ENCODE measurements around the gene ZNF107. TPM values are rescaled to one million over a fixed set of nuclear protein-coding genes. Genes with fewer than 3 reads are reported as not detected.

ZNF107 gene
- total and polyA plus RNA-seq, 2 of the 13 experiments (the other 11 are each of a cell fraction or from before 2014, with no cell fraction given): 2.5 to 5.4 TPM

DNA sequence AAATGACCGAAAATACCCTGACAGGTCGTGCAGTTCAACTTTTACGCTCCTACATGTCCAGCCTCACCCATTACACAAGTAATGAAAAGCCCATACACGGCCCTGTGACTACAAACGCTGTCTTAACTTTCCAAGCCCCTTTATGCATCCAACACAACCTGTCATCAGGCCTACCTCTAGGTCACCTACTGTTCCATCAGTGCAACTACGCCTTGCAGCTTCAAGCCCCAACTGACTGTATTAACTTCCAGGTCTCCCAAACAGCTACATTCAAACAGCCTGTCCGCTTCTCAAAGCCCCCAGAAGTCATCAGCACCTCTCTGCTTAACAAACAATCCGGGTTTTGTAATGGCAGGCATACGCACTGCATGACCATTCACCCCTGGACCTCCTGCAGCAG lies 19.2 kb downstream of the ZNF107 start (continued):
- TF ChIP-seq, protein P1, sequence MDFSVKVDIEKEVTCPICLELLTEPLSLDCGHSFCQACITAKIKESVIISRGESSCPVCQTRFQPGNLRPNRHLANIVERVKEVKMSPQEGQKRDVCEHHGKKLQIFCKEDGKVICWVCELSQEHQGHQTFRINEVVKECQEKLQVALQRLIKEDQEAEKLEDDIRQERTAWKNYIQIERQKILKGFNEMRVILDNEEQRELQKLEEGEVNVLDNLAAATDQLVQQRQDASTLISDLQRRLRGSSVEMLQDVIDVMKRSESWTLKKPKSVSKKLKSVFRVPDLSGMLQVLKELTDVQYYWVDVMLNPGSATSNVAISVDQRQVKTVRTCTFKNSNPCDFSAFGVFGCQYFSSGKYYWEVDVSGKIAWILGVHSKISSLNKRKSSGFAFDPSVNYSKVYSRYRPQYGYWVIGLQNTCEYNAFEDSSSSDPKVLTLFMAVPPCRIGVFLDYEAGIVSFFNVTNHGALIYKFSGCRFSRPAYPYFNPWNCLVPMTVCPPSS (IDR thresholded peaks at IDR 0.05): no peak
- TF ChIP-seq CREB1 (IDR thresholded peaks at IDR 0.05) (no peak), CREB1 (CRISPR knock-in tag; IDR thresholded peaks at IDR 0.05) (no peak), ZFP41 (CRISPR knock-in tag; IDR thresholded peaks at IDR 0.05; ENCODE audit: borderline replicate concordance) (no peak), ZSCAN31 (CRISPR knock-in tag; IDR thresholded peaks at IDR 0.05; ENCODE audit: low read depth) (no peak), ADNP (CRISPR knock-in tag; IDR thresholded peaks at IDR 0.05) (no peak)
- TF ChIP-seq, protein P2, sequence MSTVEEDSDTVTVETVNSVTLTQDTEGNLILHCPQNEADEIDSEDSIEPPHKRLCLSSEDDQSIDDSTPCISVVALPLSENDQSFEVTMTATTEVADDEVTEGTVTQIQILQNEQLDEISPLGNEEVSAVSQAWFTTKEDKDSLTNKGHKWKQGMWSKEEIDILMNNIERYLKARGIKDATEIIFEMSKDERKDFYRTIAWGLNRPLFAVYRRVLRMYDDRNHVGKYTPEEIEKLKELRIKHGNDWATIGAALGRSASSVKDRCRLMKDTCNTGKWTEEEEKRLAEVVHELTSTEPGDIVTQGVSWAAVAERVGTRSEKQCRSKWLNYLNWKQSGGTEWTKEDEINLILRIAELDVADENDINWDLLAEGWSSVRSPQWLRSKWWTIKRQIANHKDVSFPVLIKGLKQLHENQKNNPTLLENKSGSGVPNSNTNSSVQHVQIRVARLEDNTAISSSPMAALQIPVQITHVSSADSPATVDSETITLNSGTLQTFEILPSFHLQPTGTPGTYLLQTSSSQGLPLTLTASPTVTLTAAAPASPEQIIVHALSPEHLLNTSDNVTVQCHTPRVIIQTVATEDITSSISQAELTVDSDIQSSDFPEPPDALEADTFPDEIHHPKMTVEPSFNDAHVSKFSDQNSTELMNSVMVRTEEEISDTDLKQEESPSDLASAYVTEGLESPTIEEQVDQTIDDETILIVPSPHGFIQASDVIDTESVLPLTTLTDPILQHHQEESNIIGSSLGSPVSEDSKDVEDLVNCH (CRISPR knock-in tag; IDR thresholded peaks at IDR 0.05): no peak
- TF ChIP-seq, protein P3, sequence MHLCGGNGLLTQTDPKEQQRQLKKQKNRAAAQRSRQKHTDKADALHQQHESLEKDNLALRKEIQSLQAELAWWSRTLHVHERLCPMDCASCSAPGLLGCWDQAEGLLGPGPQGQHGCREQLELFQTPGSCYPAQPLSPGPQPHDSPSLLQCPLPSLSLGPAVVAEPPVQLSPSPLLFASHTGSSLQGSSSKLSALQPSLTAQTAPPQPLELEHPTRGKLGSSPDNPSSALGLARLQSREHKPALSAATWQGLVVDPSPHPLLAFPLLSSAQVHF (CRISPR knock-in tag; IDR thresholded peaks at IDR 0.05): no peak

DNA sequence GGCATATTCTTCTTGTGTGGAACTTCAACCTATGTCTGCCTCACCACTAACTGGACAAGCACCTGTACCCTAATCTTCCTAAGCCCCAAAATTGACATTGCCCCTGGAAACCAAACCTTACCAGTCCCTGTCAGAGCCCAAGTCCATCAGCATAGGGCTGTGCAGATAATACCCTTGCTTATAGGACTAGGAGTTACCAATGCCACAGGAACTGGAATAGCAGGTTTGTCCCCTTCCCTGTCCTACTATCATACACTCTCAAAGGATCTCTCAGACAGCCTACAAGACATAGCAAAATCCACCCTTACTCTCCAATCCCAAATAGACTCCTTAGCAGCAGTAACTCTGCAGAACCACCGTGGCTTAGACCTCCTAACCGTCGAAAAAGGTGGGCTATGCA lies 19.8 kb downstream of the ZNF107 start:
- H3K4me2 ChIP-seq (ENCODE audit: low read depth, low read length): no peak overlapping the region
- CTCF ChIA-PET (ENCODE audit: low intra/inter-chr PET ratio, low total read pairs): no interaction called here
- POLR2A ChIA-PET: no interaction called here
- no peak for TF ChIP-seq JDP2 (CRISPR knock-in tag; IDR thresholded peaks at IDR 0.05; ENCODE audit: borderline replicate concordance)
- TF ChIP-seq KLF13 (CRISPR knock-in tag; IDR thresholded peaks at IDR 0.05): no peak
- TF ChIP-seq, protein P4, sequence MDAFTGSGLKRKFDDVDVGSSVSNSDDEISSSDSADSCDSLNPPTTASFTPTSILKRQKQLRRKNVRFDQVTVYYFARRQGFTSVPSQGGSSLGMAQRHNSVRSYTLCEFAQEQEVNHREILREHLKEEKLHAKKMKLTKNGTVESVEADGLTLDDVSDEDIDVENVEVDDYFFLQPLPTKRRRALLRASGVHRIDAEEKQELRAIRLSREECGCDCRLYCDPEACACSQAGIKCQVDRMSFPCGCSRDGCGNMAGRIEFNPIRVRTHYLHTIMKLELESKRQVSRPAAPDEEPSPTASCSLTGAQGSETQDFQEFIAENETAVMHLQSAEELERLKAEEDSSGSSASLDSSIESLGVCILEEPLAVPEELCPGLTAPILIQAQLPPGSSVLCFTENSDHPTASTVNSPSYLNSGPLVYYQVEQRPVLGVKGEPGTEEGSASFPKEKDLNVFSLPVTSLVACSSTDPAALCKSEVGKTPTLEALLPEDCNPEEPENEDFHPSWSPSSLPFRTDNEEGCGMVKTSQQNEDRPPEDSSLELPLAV (CRISPR knock-in tag; conservative IDR thresholded peaks at IDR 0.05; ENCODE audit: low read depth): no peak
- TF ChIP-seq, protein P5, sequence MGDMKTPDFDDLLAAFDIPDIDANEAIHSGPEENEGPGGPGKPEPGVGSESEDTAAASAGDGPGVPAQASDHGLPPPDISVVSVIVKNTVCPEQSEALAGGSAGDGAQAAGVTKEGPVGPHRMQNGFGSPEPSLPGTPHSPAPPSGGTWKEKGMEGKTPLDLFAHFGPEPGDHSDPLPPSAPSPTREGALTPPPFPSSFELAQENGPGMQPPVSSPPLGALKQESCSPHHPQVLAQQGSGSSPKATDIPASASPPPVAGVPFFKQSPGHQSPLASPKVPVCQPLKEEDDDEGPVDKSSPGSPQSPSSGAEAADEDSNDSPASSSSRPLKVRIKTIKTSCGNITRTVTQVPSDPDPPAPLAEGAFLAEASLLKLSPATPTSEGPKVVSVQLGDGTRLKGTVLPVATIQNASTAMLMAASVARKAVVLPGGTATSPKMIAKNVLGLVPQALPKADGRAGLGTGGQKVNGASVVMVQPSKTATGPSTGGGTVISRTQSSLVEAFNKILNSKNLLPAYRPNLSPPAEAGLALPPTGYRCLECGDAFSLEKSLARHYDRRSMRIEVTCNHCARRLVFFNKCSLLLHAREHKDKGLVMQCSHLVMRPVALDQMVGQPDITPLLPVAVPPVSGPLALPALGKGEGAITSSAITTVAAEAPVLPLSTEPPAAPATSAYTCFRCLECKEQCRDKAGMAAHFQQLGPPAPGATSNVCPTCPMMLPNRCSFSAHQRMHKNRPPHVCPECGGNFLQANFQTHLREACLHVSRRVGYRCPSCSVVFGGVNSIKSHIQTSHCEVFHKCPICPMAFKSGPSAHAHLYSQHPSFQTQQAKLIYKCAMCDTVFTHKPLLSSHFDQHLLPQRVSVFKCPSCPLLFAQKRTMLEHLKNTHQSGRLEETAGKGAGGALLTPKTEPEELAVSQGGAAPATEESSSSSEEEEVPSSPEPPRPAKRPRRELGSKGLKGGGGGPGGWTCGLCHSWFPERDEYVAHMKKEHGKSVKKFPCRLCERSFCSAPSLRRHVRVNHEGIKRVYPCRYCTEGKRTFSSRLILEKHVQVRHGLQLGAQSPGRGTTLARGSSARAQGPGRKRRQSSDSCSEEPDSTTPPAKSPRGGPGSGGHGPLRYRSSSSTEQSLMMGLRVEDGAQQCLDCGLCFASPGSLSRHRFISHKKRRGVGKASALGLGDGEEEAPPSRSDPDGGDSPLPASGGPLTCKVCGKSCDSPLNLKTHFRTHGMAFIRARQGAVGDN (CRISPR knock-in tag; IDR thresholded peaks at IDR 0.05): no peak
- no peak for TF ChIP-seq ZNF891 (CRISPR knock-in tag; IDR thresholded peaks at IDR 0.05)
- no peak for TF ChIP-seq ZNF883 (CRISPR knock-in tag; IDR thresholded peaks at IDR 0.05; ENCODE audit: not compliant biosample characterization)

More for the DNA sequence above, 19.8 kb downstream of the ZNF107 start:
- Histone ChIP-seq H3K9ac (ENCODE audit: insufficient read depth, low read depth, low read length) (no peak overlapping the region), H3K4me3 (replicated peaks in 1 of 3; ENCODE audit: insufficient read depth in 1 of 3, low read depth in 2 of 3, low read length in 3 of 3) (no peak overlapping the region), H3K27me3 (ENCODE audit: control insufficient read depth in 1 of 2, insufficient read depth in 2 of 2, low read length in 2 of 2) (no peaks in the 10 kb centered on the region), H3K27ac (ENCODE audit: extremely low read length, insufficient read depth, low read length) (peak overlapping the region; percentile 64), H3K9me3 (ENCODE audit: low read length) (no peaks in the 10 kb centered on the region), H3K36me3 (replicated peaks in 1 of 2; ENCODE audit: control insufficient read depth in 1 of 2, insufficient read depth in 2 of 2, low read length in 2 of 2) (peaks cover 10 to 49% of the 10 kb centered on the region in 2 experiments), H3K79me2 (ENCODE audit: insufficient read depth, low read length) (peaks cover 2% of the 10 kb centered on the region), H3K4me1 (ENCODE audit: insufficient read depth, low read length) (peaks cover 23% of the 10 kb centered on the region), H4K20me1 (ENCODE audit: insufficient read depth, low read length) (no peaks in the 10 kb centered on the region), H2AFZ (ENCODE audit: low read length) (no peak overlapping the region)
- no peak for FAIRE-seq
- no TSS peak for BruUV-seq (replicated peaks)
- WGBS (ENCODE audit: low lambda C conversion rate): 98% methylated on average over 3 of the region's 3 CpGs
- no peak for DNase-seq (ENCODE audit: low spot score)
- in situ Hi-C loops (cut with HindIII; ENCODE audit: extremely low pct_ligation_motif_present, low pct_unique_long_range_greater_than_20kb) (no loop called here), intact Hi-C loops (cut with micrococcal nuclease; ENCODE audit: unreplicated experiment) (no loop called here)
- no peak for ATAC-seq
